Astrocyte (in vitro differentiated cells and primary cell): ENCODE data around the gene SPINT1. TPM values are rescaled to one million over a fixed set of nuclear protein-coding genes. Genes with fewer than 3 reads are reported as not detected.

ENCODE experiments used
- DNase-seq: peaks from one replicate; pipeline ENCODE4 v3.0.0-alpha.2; 2010; ENCODE audit warnings: low read depth
- FAIRE-seq: peaks from 2 replicates; lab custom pipeline; 2011; peaks lifted over from hg19 to GRCh38; lab: Jason Lieb, UNC
- H2AFZ ChIP-seq: 2 replicates; pipeline ENCODE4 v1.6.0; 2012; ENCODE audit warnings: low read depth, low read length, inconsistent platforms
- H3K27ac ChIP-seq: 2 replicates; pipeline ENCODE4 v1.5.1; 2011; ENCODE audit warnings: low read depth, low read length, inconsistent platforms
- H3K27me3 ChIP-seq: 2 replicates; pipeline ENCODE4 v1.6.0; 2011; ENCODE audit warnings: low read length, inconsistent platforms; ENCODE audit not compliant: insufficient read depth
- H3K36me3 ChIP-seq: 2 replicates; pipeline ENCODE4 v1.5.1; 2011; ENCODE audit warnings: low read length, inconsistent platforms; ENCODE audit not compliant: insufficient read depth
- H3K4me1 ChIP-seq: 2 replicates; pipeline ENCODE4 v1.5.1; 2011; ENCODE audit warnings: low read length, inconsistent platforms; ENCODE audit not compliant: insufficient read depth
- H3K4me2 ChIP-seq: 2 replicates; pipeline ENCODE4 v1.6.0; 2012; ENCODE audit warnings: low read length, inconsistent platforms
- H3K4me3 ChIP-seq: 2 replicates; pipeline ENCODE4 v1.5.1; 2011; ENCODE audit warnings: low read depth, mild to moderate bottlenecking, low read length, inconsistent platforms; ENCODE audit not compliant: insufficient read depth
- H3K79me2 ChIP-seq: 2 replicates; pipeline ENCODE4 v1.6.0; 2012; ENCODE audit warnings: mild to moderate bottlenecking, low read length, inconsistent platforms; ENCODE audit not compliant: insufficient read depth
- H3K9ac ChIP-seq: 2 replicates; pipeline ENCODE4 v1.6.0; 2012; ENCODE audit warnings: mild to moderate bottlenecking, low read length, inconsistent platforms
- H3K9me3 ChIP-seq: 2 replicates; pipeline ENCODE4 v1.5.1; 2012; ENCODE audit warnings: low read depth, mild to moderate bottlenecking, low read length, inconsistent platforms; ENCODE audit not compliant: insufficient read depth
- H4K20me1 ChIP-seq: 2 replicates; pipeline ENCODE4 v1.6.0; 2012; ENCODE audit warnings: low read length, inconsistent platforms; ENCODE audit not compliant: insufficient read depth
- H3K27ac Mint-ChIP-seq: one replicate; pipeline ENCODE4 v1.8.0; 2021; ENCODE audit warnings: mild to moderate bottlenecking, mixed read lengths; ENCODE audit not compliant: unreplicated experiment
- H3K27me3 Mint-ChIP-seq: one replicate; pipeline ENCODE4 v1.8.0; 2021; ENCODE audit warnings: low read depth, mixed read lengths; ENCODE audit not compliant: unreplicated experiment
- H3K36me3 Mint-ChIP-seq: one replicate; pipeline ENCODE4 v1.8.0; 2021; ENCODE audit warnings: low read depth, mixed read lengths; ENCODE audit not compliant: unreplicated experiment
- H3K4me1 Mint-ChIP-seq: one replicate; pipeline ENCODE4 v1.8.0; 2021; ENCODE audit warnings: low read depth, mixed read lengths; ENCODE audit not compliant: unreplicated experiment
- H3K4me3 Mint-ChIP-seq: one replicate; pipeline ENCODE4 v1.8.0; 2021; ENCODE audit warnings: mild to moderate bottlenecking, moderate library complexity, mixed read lengths; ENCODE audit not compliant: unreplicated experiment
- H3K9me3 Mint-ChIP-seq: one replicate; pipeline ENCODE4 v1.8.0; 2021; ENCODE audit warnings: mild to moderate bottlenecking, mixed read lengths; ENCODE audit not compliant: unreplicated experiment
- EZH2 ChIP-seq: IDR thresholded peaks from 2 replicates; pipeline ENCODE4 v1.6.1; 2012; ENCODE audit warnings: mild to moderate bottlenecking, low read length, inconsistent platforms; ENCODE audit not compliant: insufficient read depth
- total RNA-seq: library from RNA; stranded (reverse); gene quantifications from 2 replicates; pipeline ENCODE4 v1.2.1, GENCODE V29; 2021
- TF ChIP-seq, protein P1 (sequence below): IDR thresholded peaks from 2 replicates; pipeline ENCODE4 v1.5.1; 2011; ENCODE audit warnings: low read depth, mild to moderate bottlenecking, inconsistent platforms, low read length, moderate library complexity; ENCODE audit not compliant: insufficient read depth

SPINT1 gene
- total RNA-seq, 1 donor from 2014 or later, result 40.3 TPM

- no peak for DNase-seq
- H3K9me3 ChIP-seq, result no peaks in the 10 kb centered on the region
Measured at GRCh38 chr15:40831861-40832260, 12.0 kb upstream of the SPINT1 start.

DNA sequence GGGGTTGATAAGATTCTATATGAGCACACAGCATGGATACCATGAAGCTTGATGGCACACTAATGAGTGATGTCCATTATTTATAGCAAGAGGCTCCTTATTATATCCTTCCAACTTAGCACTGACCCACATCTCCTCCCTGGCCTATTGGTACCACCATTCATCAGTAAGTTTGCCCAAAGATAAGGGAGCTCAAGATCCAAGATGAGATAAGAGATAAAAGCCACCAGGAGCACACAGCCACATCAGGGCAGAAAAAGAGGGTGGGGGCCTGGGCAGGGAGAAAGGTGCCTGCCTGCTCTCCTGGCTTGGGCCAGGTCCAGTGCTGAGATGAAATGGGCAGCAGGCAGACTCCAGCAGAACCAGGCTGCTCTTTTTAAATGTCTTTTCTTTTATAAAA lies 10.9 kb upstream of the SPINT1 start:
- Histone ChIP-seq H3K36me3 (no peaks in the 10 kb centered on the region), H3K9me3 (no peaks in the 10 kb centered on the region), H4K20me1 (no peaks in the 10 kb centered on the region), H2AFZ (no peak overlapping the region), H3K27ac (no peak overlapping the region), H3K79me2 (no peaks in the 10 kb centered on the region), H3K27me3 (peaks cover 10% of the 10 kb centered on the region), H3K4me1 (no peaks in the 10 kb centered on the region), H3K4me3 (no peak overlapping the region), H3K9ac (no peak overlapping the region), H3K4me2 (no peak overlapping the region)
- H3K4me1 Mint-ChIP-seq, result peaks cover 2% of the 10 kb centered on the region
- no peak for FAIRE-seq
- H3K36me3 Mint-ChIP-seq, result no peaks in the 10 kb centered on the region
- no peak overlapping the region for H3K4me3 Mint-ChIP-seq
- DNase-seq, result no peak
- peaks cover 3% of the 10 kb centered on the region for H3K27me3 Mint-ChIP-seq
- no peaks in the 10 kb centered on the region for H3K9me3 Mint-ChIP-seq
- TF ChIP-seq EZH2, result no peak
- TF ChIP-seq, protein P1, sequence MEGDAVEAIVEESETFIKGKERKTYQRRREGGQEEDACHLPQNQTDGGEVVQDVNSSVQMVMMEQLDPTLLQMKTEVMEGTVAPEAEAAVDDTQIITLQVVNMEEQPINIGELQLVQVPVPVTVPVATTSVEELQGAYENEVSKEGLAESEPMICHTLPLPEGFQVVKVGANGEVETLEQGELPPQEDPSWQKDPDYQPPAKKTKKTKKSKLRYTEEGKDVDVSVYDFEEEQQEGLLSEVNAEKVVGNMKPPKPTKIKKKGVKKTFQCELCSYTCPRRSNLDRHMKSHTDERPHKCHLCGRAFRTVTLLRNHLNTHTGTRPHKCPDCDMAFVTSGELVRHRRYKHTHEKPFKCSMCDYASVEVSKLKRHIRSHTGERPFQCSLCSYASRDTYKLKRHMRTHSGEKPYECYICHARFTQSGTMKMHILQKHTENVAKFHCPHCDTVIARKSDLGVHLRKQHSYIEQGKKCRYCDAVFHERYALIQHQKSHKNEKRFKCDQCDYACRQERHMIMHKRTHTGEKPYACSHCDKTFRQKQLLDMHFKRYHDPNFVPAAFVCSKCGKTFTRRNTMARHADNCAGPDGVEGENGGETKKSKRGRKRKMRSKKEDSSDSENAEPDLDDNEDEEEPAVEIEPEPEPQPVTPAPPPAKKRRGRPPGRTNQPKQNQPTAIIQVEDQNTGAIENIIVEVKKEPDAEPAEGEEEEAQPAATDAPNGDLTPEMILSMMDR, result no peak
- no peak overlapping the region for H3K27ac Mint-ChIP-seq

More at GRCh38 chr15:40831861-40832260, 12.0 kb upstream of the SPINT1 start:
- Histone ChIP-seq H3K27ac (no peak overlapping the region), H2AFZ (no peak overlapping the region), H3K36me3 (no peaks in the 10 kb centered on the region), H4K20me1 (no peaks in the 10 kb centered on the region), H3K4me3 (no peak overlapping the region), H3K9ac (no peak overlapping the region), H3K79me2 (no peaks in the 10 kb centered on the region), H3K4me2 (no peak overlapping the region), H3K27me3 (peaks cover 10% of the 10 kb centered on the region), H3K4me1 (no peaks in the 10 kb centered on the region)
- Mint-ChIP-seq H3K27ac (no peak overlapping the region), H3K36me3 (no peaks in the 10 kb centered on the region), H3K27me3 (peaks cover 3% of the 10 kb centered on the region), H3K4me3 (no peak overlapping the region), H3K4me1 (peaks cover 2% of the 10 kb centered on the region), H3K9me3 (no peaks in the 10 kb centered on the region)
- no peak for TF ChIP-seq EZH2
- TF ChIP-seq, protein P1, result no peak
- no peak for FAIRE-seq

DNA sequence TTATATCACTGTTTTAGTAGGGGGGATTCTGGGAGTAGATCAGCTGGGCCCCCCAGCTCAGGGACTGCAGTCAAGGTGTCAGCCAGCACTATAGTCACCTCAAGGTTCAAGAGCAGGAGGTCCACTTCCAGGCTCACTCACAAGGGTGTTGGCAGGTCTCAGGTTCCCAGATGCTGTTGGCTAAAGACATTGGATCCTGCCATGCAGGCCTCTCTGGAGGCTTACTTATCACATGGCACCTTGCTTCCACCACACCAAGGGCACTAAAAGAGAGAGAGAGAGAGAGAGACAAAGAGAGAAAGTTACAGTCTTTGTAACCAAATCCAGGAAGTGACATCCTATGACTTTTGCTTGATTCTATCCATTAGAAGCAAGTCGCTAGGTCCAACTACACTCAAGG lies 7.8 kb upstream of the SPINT1 start:
- Histone ChIP-seq H4K20me1 (no peaks in the 10 kb centered on the region), H3K9ac (no peak overlapping the region), H3K9me3 (no peaks in the 10 kb centered on the region), H3K4me2 (no peak overlapping the region), H3K27ac (no peak overlapping the region), H2AFZ (no peak overlapping the region), H3K79me2 (no peaks in the 10 kb centered on the region), H3K4me3 (no peak overlapping the region), H3K27me3 (no peaks in the 10 kb centered on the region), H3K36me3 (no peaks in the 10 kb centered on the region), H3K4me1 (no peaks in the 10 kb centered on the region)
- no peak for TF ChIP-seq EZH2
- TF ChIP-seq, protein P1, result no peak
- H3K36me3 Mint-ChIP-seq, result peaks cover 2% of the 10 kb centered on the region
- peaks cover 2% of the 10 kb centered on the region for H3K27me3 Mint-ChIP-seq
- DNase-seq (no peak), FAIRE-seq (no peak)
- H3K4me1 Mint-ChIP-seq, result peaks cover 4% of the 10 kb centered on the region
- H3K9me3 Mint-ChIP-seq, result no peaks in the 10 kb centered on the region
- no peak overlapping the region for H3K4me3 Mint-ChIP-seq
- no peak overlapping the region for H3K27ac Mint-ChIP-seq
